CD4-positive, alpha-beta T cell treated with Interleukin-1 beta for 1 hour (primary cell): ENCODE results near the gene SH3PXD2A.
"Not testable (repeated sequence)": the region's sequence is repeated elsewhere in the genome, so short reads cannot be mapped to it uniquely, and the experiment has no call there.

ENCODE experiments used
- DNase-seq, 2 donors: peaks; one replicate each; pipeline ENCODE4 v3.0.0-alpha.2; 2020 to 2022

The SH3PXD2A gene

DNA sequence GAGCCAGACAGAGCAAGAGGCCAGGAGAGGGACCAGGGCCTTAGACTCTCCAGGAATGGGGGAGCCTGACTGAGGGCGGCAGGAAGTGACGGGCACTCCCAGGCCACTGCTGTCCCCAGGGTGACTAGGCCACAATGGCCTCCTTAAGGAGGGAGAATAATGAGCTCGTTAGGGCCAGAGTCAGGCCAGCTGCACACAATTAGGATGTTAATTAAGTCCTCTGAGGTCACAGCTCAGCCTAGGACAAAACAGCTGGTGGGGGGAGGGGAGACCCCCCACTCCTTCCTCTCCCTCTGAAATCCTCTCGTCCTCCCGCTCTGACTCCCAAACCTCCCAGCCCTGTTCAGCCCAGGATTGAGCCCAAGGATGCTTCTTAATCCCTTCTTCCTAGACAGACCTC lies 218.9 kb downstream of the SH3PXD2A start:
- no peak for DNase-seq

DNA sequence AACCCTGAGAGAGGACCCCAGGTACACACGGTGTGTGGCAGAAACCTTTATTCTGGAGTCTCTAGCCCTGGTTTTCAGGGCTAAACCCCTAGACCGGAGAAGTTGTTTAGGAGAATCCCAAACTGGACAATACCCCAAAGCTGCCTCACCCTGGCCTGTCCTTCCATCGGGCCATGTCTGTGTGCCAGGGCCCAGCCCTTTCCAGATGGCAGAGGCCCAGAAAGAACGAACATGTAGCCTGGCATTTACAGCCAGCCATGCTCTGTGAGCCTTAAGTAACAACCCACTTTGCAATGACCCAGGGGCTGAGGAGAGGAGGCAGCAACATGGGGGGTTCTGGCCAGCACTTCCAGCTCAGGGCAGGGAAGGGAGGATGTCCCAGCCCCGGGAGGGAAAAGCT lies 219.8 kb downstream of the SH3PXD2A start:
- DNase-seq, result no peak

- DNase-seq, result no peak
Measured at GRCh38 chr10:103633846-103634245, 221.5 kb downstream of the SH3PXD2A start.

- DNase-seq, result not testable (repeated sequence)
Measured at GRCh38 chr10:103632871-103633270, 222.5 kb downstream of the SH3PXD2A start.

GRCh38 chr10:103632247-103632642 lies 223.1 kb downstream of the SH3PXD2A start:
- DNase-seq, result no peak

GRCh38 chr10:103630156-103630555 lies 225.2 kb downstream of the SH3PXD2A start:
- no peak for DNase-seq

DNA sequence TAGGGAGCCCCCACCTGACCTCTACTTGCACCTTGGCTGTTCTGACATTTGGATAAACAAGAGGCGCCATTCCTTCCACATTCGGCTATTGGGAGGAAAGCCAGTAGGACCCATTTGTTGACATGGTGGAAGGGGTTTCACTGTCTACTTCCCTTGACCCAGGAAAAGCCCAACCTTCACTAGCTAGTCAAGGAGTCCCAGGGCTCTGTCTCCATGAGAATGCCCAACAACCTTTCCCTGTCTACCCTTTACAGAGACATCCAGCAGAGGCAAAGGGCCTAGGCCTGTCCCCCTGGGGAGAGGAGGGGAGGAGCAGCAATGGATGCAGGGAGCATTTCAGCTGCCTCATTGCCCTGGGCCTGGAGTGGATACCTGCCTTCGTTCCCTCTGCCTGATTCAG lies 225.8 kb downstream of the SH3PXD2A start:
- no peak for DNase-seq

GRCh38 chr10:103627893-103628292 lies 227.5 kb downstream of the SH3PXD2A start:
- DNase-seq, result no peak

- no peak for DNase-seq
Measured at GRCh38 chr10:103627111-103627892, 228.1 kb downstream of the SH3PXD2A start.

GRCh38 chr10:103626178-103626577 lies 229.2 kb downstream of the SH3PXD2A start:
- no peak for DNase-seq

DNA sequence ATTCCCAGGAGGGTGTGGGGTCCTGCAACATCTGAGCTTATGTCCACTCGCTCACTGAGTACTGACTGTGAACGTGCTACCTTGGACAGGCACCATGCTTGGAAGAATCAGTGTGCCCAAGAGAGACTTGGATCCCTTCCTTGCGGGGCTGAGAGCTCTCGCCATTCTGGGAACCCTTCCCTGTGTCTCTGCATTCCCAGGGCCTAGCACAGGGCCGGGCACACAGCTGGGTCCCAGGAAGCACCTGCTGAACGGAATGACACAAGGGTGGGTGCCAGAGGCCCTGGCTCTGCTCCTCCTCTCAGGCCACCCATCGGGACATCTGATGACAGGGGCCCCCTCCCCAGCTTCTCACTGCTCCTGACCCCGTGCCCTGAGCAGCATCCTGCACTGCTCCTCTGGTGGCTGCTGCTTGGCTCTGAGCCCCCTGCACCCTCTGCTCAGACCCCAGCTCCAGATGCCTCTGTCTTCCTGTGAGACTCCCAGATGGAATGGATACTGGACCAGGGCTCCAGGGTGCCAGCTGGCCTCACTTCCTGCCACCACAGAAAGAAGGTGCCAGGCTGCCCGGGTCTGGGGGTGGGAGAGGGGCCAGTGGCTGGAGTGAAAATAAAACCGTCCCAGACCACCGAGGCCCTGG lies 232.3 kb downstream of the SH3PXD2A start:
- no peak for DNase-seq

DNA sequence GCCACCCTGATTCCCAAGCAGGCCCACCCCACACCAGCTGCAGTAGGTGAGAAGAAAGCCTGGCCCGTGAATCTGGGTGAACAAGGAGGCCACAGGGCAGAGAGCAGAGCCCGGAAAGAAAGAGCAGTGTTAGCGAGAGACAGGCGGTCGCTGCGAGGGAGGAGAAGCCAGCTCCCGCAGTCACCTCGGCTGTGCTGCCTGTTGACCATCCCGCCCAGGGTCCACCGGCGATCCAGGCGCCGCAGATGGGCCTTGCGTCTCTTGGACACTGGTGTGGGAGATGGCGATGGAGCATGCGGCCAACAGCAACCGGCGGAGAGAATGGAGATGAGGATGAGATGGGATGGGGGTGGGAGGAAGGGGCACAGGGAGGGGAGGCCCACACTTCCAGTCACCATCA lies 233.1 kb downstream of the SH3PXD2A start:
- DNase-seq, result no peak

DNA sequence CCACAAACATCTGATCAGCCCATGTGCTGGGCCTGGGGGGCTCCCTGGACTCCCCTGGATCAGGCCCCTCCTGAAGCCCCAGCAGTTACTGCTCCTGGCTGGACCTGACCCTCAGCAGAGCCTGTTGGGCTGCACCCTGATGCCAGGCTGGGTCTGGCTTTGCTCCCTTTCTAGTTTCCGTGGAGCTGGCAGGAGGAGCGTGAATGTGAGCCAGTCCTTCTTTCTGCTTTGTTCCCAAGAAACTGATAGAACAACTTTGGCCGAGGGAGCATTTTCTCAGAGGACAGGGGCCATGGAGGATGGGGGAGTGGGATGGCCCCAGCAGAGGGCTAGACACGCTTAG lies 233.6 kb downstream of the SH3PXD2A start:
- DNase-seq, result no peak

GRCh38 chr10:103620891-103621782 lies 234.2 kb downstream of the SH3PXD2A start:
- DNase-seq, result no peak

GRCh38 chr10:103620352-103620740 lies 235.0 kb downstream of the SH3PXD2A start:
- DNase-seq, result no peak

DNA sequence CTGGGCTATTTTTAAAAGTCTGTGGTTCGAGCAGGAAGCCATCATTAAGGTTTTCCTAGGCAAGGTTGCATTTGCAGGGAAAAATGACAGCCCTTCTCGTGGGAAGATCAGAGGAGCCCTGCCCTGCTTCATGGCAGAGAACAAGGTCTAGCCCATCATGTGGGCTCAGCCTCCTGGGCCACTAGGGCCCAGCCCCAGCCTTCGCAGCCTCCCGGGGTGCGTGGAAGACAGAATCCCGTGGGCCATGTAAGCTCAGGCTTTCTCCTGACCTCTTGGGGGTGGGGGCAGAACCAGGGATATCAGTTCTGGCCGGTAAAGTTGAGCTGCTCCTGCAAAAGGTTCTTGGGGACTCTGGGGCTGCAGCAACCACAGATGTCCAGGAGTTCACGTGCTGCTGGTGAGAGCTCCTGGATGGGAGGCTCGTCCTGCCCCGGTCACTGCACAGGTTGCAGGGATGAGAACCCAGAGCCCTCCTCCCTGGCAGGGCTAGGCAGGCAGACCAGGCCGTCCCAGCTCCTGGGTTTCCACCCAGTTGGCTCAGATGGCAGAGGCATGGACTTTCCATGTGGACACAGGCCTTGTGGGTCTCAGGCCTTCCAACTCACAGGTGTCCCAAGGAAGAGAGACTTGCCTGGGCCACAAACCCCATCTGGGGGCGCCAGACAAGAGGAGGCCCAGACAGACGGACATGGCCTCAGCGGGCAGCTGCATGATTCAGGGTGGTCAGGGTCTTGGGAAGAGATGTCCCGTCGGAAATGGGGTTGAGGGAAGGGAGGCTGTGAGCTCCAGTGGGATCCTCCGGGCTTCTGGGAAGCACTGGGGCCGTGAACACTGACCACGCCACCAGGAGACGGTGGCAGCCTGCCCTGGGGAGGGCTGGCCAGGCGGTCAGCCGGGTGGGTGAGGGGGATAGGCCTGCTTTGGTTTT lies 235.7 kb downstream of the SH3PXD2A start:
- no peak for DNase-seq

DNA sequence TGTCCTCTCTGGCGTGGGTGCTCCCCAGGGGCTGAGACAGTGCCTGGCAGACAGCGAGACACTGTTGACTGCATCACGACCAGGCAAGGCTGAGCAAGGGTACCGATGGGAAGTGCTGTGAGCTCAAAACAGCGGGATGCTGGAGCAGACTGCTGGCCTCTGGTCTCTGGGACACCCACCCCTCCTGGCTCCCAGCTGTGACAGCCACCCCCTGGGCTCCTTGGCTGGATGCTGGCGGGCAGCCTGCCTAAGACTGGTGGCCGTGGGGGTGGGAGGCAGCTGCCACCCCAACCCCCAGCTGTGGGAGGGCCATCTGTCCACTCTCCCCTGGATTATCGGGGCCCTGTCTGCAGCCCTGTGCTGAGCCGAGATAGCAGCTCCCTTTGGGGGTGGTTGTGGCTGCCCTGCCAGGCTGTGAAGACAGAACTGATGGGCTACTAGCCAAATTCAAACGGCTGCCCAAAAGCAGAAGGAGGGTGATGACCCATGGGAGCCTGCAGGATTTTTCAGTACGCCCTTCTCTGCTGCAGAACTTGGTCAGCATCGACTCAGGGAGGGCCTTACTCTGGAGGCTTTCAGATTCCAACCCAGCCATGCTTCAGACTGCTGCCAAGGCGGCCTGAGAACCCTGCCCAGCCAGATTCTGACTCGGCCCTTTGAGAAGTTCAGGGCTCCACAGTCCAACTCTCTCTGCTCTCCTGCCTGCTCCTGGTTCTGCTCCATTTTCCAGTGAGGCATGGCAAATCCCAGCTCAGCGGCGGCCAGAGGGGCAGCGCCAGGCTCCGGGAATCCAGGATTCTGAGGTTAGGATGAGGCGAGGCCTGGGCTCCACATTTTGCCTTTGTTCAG lies 236.6 kb downstream of the SH3PXD2A start:
- DNase-seq, result no peak

DNA sequence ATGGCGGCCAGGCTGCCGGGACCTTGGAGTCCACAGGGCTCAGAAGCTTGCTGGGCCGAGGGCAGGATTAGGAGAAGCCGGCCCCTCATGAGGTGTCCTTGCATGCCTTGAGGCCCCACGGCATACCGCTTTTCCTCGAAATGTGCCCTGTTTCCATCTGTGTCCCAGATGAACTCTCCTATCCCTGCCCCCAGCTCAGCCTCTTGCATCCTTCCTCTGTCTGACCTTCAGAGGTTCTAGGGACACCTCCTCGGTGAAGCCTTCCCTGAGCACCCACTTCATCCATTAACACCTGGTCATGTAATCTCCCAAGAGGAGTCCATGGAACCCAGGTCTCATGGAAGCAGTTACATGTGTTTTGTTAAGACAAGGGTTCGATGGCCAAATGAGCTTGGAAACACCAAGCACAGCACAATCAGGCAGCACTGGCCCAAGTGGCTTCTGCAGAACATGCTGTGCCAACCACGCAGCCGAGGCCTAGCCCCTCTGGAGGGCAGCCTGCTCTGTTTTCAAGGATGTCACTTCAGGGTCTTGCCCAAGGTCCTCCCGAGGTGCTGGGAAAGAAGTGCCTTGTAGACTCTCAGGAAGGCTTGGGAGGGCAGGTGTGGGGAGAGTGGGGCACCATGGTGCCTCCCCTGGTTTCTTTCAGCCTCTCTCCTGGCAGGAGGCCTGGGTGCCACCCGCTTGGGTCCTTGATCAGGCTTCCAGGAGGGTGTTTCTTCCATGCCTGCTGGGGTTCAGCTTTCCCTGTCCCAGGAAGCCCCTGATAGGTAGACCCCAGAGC lies 237.6 kb downstream of the SH3PXD2A start:
- DNase-seq, result no peak

DNA sequence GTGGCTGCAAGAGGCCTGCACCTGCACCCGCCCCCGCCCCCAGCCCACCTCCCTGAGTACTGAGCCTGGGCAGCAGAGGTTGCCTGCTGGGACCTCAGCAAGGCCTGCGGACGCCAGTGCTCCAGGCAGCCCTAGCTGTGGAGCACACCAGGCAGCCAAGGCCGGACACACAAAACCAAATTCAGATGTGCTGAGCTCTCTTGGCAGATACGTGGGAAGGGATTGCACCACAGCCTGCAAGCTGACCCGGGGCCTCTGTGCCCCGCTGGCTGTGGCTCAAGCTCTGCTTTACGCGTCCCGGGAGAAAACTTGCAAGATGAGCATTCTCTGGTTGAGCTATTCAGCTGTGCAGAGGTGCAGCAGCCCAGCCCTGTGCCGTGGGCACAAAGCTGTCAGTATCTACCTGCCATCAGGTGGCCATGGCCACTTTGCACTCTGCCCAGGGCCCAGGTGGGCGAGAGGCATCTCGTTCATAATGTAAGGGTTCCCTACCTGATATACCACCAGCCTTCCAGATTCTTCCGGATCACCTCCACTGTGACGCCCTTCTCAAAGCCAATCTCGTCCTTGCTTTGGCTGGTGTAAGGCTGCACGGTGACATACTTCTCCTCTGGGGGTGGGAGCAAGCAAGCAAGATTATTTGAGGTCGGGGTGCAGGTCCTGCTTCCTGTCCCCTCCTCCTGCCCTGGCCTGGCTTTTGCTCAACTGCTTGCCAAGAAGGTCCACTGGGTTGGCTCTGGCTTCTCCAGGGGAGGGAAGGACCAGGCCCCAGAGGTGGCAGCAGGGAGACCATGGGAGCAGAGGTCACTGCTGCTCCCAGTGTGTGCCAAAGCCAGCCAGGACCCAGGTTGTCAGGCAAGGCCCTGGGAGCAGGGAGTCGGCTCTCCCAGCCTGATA lies 238.4 kb downstream of the SH3PXD2A start:
- no peak for DNase-seq
